Activated CD4-positive, alpha-beta T cell treated with anti-CD3 and anti-CD28 coated beads, Interleukin-2, Interleukin-4, amounts not matched to agents 100 ng/mL and 50 ng/mL, durations not matched to agents 16 hours and 8 hours (primary cell): ENCODE measurements around the gene PARP8.
"Not testable (repeated sequence)": the region's sequence is repeated elsewhere in the genome, so short reads cannot be mapped to it uniquely, and the experiment has no call there.

ENCODE experiments used
- DNase-seq: peaks from one replicate; pipeline ENCODE4 v3.0.0-alpha.2; 2020; ENCODE audit warnings: low spot score

The PARP8 gene

GRCh38 chr5:50666261-50667022, at the start of gene PARP8:
TSS of gene PARP8 (plus strand) at chr5:50666637. CDS start at chr5:50667096, 459 bp downstream.
- DNase-seq: peak; percentile 27

- no peak for DNase-seq
Measured at GRCh38 chr5:50623666-50624065, 42.8 kb upstream of the PARP8 start.

GRCh38 chr5:50634866-50635265, 31.6 kb upstream of the PARP8 start:
- peak; percentile 74 for DNase-seq

GRCh38 chr5:50637576-50637975, 28.9 kb upstream of the PARP8 start:
- not testable (repeated sequence) for DNase-seq

GRCh38 chr5:50646591-50646990, 19.8 kb upstream of the PARP8 start:
- DNase-seq: no peak

GRCh38 chr5:50647726-50648125, 18.7 kb upstream of the PARP8 start:
- no peak for DNase-seq

GRCh38 chr5:50653946-50654345, 12.5 kb upstream of the PARP8 start:
- no peak for DNase-seq

- no peak for DNase-seq
Measured at GRCh38 chr5:50655067-50655809, 11.2 kb upstream of the PARP8 start.

- no peak for DNase-seq
Measured at GRCh38 chr5:50655810-50656205, 10.6 kb upstream of the PARP8 start.

- DNase-seq: no peak
Measured at GRCh38 chr5:50657044-50657443, 9.4 kb upstream of the PARP8 start.

GRCh38 chr5:50658246-50658645, 8.2 kb upstream of the PARP8 start:
- DNase-seq: no peak

GRCh38 chr5:50663636-50664035, 2.8 kb upstream of the PARP8 start:
- no peak for DNase-seq

- DNase-seq: no peak
Measured at GRCh38 chr5:50665091-50665490, 1.3 kb upstream of the PARP8 start.

GRCh38 chr5:50665761-50666202, 655 bp upstream of the PARP8 start:
- peak; percentile 24 for DNase-seq

GRCh38 chr5:50667023-50667652, 701 bp downstream of the PARP8 start:
- DNase-seq: peak; percentile 18

GRCh38 chr5:50667653-50668595, 1.5 kb downstream of the PARP8 start:
- peak; percentile 80 for DNase-seq

GRCh38 chr5:50668636-50669035, 2.2 kb downstream of the PARP8 start:
- not testable (repeated sequence) for DNase-seq

GRCh38 chr5:50672663-50673062, 6.2 kb downstream of the PARP8 start:
- DNase-seq: no peak

- not testable (repeated sequence) for DNase-seq
Measured at GRCh38 chr5:50673444-50673843, 7.0 kb downstream of the PARP8 start.

GRCh38 chr5:50675385-50675784, 8.9 kb downstream of the PARP8 start:
- DNase-seq: no peak

- DNase-seq: not testable (repeated sequence)
Measured at GRCh38 chr5:50679554-50679953, 13.1 kb downstream of the PARP8 start.

GRCh38 chr5:50684721-50685120, 18.3 kb downstream of the PARP8 start:
- DNase-seq: no peak
